HepG2 (cell line): ENCODE measurements around the gene C1QB.

ENCODE experiments used
- ARID2 ChIP-seq: sonication (generic); formaldehyde crosslinking; IDR thresholded peaks from 2 replicates; pipeline ENCODE4 v1.8.1; 2022; ENCODE audit warnings: mild to moderate bottlenecking, missing genetic modification reagents, borderline replicate concordance
- EP300 ChIP-seq, 3 experiments: sonication (generic) in 1 of 3; formaldehyde crosslinking in 1 of 3; IDR thresholded peaks; 2 replicates each; pipeline versions ENCODE4 v1.5.1 to v1.6.1; 2011 to 2020; ENCODE audit warnings: low read depth in 2 of 3, low read length in 2 of 3, borderline replicate concordance in 1 of 3, improper control_type of control experiment in 1 of 3, mild to moderate bottlenecking in 1 of 3, missing genetic modification reagents in 1 of 3, moderate library complexity in 1 of 3
- MYC ChIP-seq: sonication (generic); formaldehyde crosslinking; IDR thresholded peaks from 2 replicates; pipeline ENCODE4 v1.9.0; 2021; ENCODE audit warnings: missing genetic modification reagents, borderline replicate concordance
- RNF2 ChIP-seq: fragments of 450-650 bp; conservative IDR thresholded peaks from 2 replicates; pipeline ENCODE4 v1.6.1; 2016; ENCODE audit warnings: low read depth
- SIN3A ChIP-seq: IDR thresholded peaks from 2 replicates; pipeline ENCODE4 v1.6.1; 2011; ENCODE audit warnings: low read depth, mild to moderate bottlenecking, control low read depth, low read length, borderline replicate concordance
- TBL1XR1 ChIP-seq: fragments of 150-350 bp; IDR thresholded peaks from 2 replicates; pipeline ENCODE4 v1.6.1; 2014; ENCODE audit warnings: borderline replicate concordance, low read length; ENCODE audit not compliant: partially characterized antibody
- TCF12 ChIP-seq, 2 experiments: fragments of 450-650 bp in 1 of 2; sonication (generic) in 1 of 2; formaldehyde crosslinking in 1 of 2; IDR thresholded peaks; 2 replicates each; pipeline versions ENCODE4 v1.6.1 to v1.8.0; 2017 to 2022; ENCODE audit warnings: antibody characterized with exemption in 1 of 2, mild to moderate bottlenecking in 1 of 2, missing genetic modification reagents in 1 of 2, moderate library complexity in 1 of 2
- ZNF234 ChIP-seq: sonication (generic); formaldehyde crosslinking; conservative IDR thresholded peaks from 2 replicates; pipeline ENCODE4 v1.5.1; 2020; ENCODE audit warnings: mild to moderate bottlenecking, missing genetic modification reagents
- TF ChIP-seq, protein P1 (sequence below), 2 experiments: sonication (generic) in 1 of 2; formaldehyde crosslinking in 1 of 2; IDR thresholded peaks; 2 replicates each; pipeline versions ENCODE4 v1.5.1 to v1.6.1; 2011 to 2020; ENCODE audit warnings: borderline replicate concordance in 1 of 2, low read depth in 1 of 2, low read length in 1 of 2, mild to moderate bottlenecking in 1 of 2, missing genetic modification reagents in 1 of 2, moderate library complexity in 1 of 2
- TF ChIP-seq, protein P2 (sequence below), 2 experiments: IDR thresholded peaks; 2 replicates each; pipeline ENCODE4 v1.6.1; 2011 to 2012; ENCODE audit warnings: low read length in 2 of 2, borderline replicate concordance in 1 of 2, low read depth in 1 of 2, mild to moderate bottlenecking in 1 of 2, moderate library complexity in 1 of 2

DNA sequence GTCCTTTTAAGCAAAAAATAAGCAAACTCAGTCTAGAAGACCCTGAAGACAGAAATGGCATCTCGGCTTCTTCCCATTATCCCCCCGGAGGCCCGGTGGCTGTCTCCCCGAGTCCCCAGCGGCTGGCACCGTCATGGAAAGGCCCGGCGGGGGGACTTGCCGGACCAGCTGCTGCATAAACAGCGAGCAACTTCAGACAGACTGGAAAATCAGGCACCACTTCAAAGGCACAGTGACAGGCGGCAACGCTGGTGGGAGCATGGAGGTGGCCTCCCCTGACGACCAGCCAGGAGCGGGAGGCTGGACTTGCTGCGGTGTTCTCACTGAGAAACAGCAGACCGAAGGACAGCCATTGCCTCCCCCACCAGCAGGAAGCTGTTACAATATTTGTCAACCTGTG, 35.0 kb upstream of the C1QB start:
- TF ChIP-seq TCF12 (IDR thresholded peaks at IDR 0.05) (no peak), TCF12 (CRISPR knock-in tag; IDR thresholded peaks at IDR 0.05) (no peak), TBL1XR1 (no peak), ZNF234 (CRISPR knock-in tag) (no peak), EP300 (IDR thresholded peaks at IDR 0.05; ENCODE audit: low read depth in 2 of 2, low read length in 2 of 2) (no peak), EP300 (CRISPR knock-in tag; IDR thresholded peaks at IDR 0.05; ENCODE audit: borderline replicate concordance) (no peak), MYC (no peak), SIN3A (no peak), ARID2 (CRISPR knock-in tag) (no peak), RNF2 (no peak)
- TF ChIP-seq, protein P1, sequence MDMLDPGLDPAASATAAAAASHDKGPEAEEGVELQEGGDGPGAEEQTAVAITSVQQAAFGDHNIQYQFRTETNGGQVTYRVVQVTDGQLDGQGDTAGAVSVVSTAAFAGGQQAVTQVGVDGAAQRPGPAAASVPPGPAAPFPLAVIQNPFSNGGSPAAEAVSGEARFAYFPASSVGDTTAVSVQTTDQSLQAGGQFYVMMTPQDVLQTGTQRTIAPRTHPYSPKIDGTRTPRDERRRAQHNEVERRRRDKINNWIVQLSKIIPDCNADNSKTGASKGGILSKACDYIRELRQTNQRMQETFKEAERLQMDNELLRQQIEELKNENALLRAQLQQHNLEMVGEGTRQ (IDR thresholded peaks at IDR 0.05; ENCODE audit: low read depth, low read length) = no peak
- TF ChIP-seq, protein P1 (CRISPR knock-in tag; IDR thresholded peaks at IDR 0.05; ENCODE audit: borderline replicate concordance) = no peak
- TF ChIP-seq, protein P2, sequence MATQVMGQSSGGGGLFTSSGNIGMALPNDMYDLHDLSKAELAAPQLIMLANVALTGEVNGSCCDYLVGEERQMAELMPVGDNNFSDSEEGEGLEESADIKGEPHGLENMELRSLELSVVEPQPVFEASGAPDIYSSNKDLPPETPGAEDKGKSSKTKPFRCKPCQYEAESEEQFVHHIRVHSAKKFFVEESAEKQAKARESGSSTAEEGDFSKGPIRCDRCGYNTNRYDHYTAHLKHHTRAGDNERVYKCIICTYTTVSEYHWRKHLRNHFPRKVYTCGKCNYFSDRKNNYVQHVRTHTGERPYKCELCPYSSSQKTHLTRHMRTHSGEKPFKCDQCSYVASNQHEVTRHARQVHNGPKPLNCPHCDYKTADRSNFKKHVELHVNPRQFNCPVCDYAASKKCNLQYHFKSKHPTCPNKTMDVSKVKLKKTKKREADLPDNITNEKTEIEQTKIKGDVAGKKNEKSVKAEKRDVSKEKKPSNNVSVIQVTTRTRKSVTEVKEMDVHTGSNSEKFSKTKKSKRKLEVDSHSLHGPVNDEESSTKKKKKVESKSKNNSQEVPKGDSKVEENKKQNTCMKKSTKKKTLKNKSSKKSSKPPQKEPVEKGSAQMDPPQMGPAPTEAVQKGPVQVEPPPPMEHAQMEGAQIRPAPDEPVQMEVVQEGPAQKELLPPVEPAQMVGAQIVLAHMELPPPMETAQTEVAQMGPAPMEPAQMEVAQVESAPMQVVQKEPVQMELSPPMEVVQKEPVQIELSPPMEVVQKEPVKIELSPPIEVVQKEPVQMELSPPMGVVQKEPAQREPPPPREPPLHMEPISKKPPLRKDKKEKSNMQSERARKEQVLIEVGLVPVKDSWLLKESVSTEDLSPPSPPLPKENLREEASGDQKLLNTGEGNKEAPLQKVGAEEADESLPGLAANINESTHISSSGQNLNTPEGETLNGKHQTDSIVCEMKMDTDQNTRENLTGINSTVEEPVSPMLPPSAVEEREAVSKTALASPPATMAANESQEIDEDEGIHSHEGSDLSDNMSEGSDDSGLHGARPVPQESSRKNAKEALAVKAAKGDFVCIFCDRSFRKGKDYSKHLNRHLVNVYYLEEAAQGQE (IDR thresholded peaks at IDR 0.05; ENCODE audit: borderline replicate concordance in 1 of 2, low read depth in 1 of 2, low read length in 2 of 2) = no peak
